CD8-positive, alpha-beta memory T cell (primary cell): ENCODE data around the gene PSMB3. TPM values are rescaled to one million over a fixed set of nuclear protein-coding genes. Genes with fewer than 3 reads are reported as not detected.

ENCODE experiments used
- CTCF ChIA-PET: fragments of 350-600 bp; sonication (Branson Sonifier 250); formaldehyde crosslinking; loops from one replicate; lab custom pipeline; 2021; ENCODE audit warnings: antibody characterized with exemption; lab: Charles Lee
- POLR2A ChIA-PET: fragments of 350-600 bp; sonication (Branson Sonifier 250); formaldehyde crosslinking; loops from one replicate; lab custom pipeline; 2021; ENCODE audit warnings: antibody characterized with exemption; lab: Charles Lee
- DNase-seq, 5 donors: peaks; one replicate each; pipeline versions ENCODE4 v3.0.0 to v3.0.0-alpha.2; 2020 to 2022; ENCODE audit warnings: mixed read lengths in 1 of 5
- H3K27ac ChIP-seq: one replicate; pipeline ENCODE4 v1.7.0; 2013; ENCODE audit warnings: low read depth, mild to moderate bottlenecking, low read length, moderate library complexity
- H3K27me3 ChIP-seq: 2 replicates; pipeline ENCODE4 v1.7.0; 2013; ENCODE audit warnings: low read length, mild to moderate bottlenecking; ENCODE audit not compliant: insufficient read depth, poor library complexity, severe bottlenecking
- H3K36me3 ChIP-seq: 2 replicates; pipeline ENCODE4 v1.7.0; 2013; ENCODE audit warnings: mild to moderate bottlenecking, low read length, moderate library complexity; ENCODE audit not compliant: insufficient read depth
- H3K4me1 ChIP-seq: 2 replicates; pipeline ENCODE4 v1.7.0; 2013; ENCODE audit warnings: mild to moderate bottlenecking, low read length, moderate library complexity; ENCODE audit not compliant: insufficient read depth
- H3K4me3 ChIP-seq: 2 replicates; pipeline ENCODE4 v1.7.0; 2013; ENCODE audit warnings: mild to moderate bottlenecking, low read length
- H3K9me3 ChIP-seq: 2 replicates; pipeline ENCODE4 v1.7.0; 2013; ENCODE audit warnings: mild to moderate bottlenecking, low read length
- H3K27ac Mint-ChIP-seq, 8 donors: one replicate each; pipeline ENCODE4 v1.8.0; 2020 to 2021; ENCODE audit warnings: mixed read lengths in 8 of 8, mild to moderate bottlenecking in 6 of 8, inconsistent platforms in 3 of 8, moderate library complexity in 3 of 8
- H3K27me3 Mint-ChIP-seq, 2 donors: one replicate each; pipeline ENCODE4 v1.8.0; 2020 to 2021; ENCODE audit warnings: mixed read lengths in 2 of 2, mild to moderate bottlenecking in 1 of 2, moderate library complexity in 1 of 2
- H3K36me3 Mint-ChIP-seq, 3 donors: one replicate each; pipeline ENCODE4 v1.8.0; 2020 to 2021; ENCODE audit warnings: mixed read lengths in 3 of 3, inconsistent platforms in 1 of 3, mild to moderate bottlenecking in 1 of 3
- H3K4me1 Mint-ChIP-seq, 3 donors: one replicate each; pipeline ENCODE4 v1.8.0; 2020 to 2021; ENCODE audit warnings: mixed read lengths in 3 of 3, inconsistent platforms in 1 of 3, mild to moderate bottlenecking in 1 of 3
- H3K4me3 Mint-ChIP-seq, 7 donors: one replicate each; pipeline ENCODE4 v1.8.0; 2020 to 2021; ENCODE audit warnings: mixed read lengths in 7 of 7, mild to moderate bottlenecking in 6 of 7, moderate library complexity in 4 of 7, inconsistent platforms in 2 of 7
- H3K9me3 Mint-ChIP-seq, 5 donors: one replicate each; pipeline ENCODE4 v1.8.0; 2020 to 2022; ENCODE audit warnings: mixed read lengths in 5 of 5, mild to moderate bottlenecking in 3 of 5, moderate library complexity in 2 of 5, inconsistent platforms in 1 of 5
- polyA plus RNA-seq: library from polyadenylated mRNA; unstranded; fragments of 300-500 nt; fragmentation: Illumina TruSeq; gene quantifications from one replicate; pipeline ENCODE4 v1.2.3, GENCODE V29; 2021
- total RNA-seq, 2 experiments: library from RNA; stranded (reverse); gene quantifications; one replicate each; pipeline ENCODE4 v1.2.3, GENCODE V29; 2021

PSMB3 gene
- total and polyA plus RNA-seq, 3 experiments from 2014 or later, result 317 to 431 (median 323) TPM

GRCh38 chr17:38717139-38717745 is 35.3 kb upstream of the PSMB3 start:
- Histone ChIP-seq H3K27ac (no peak overlapping the region), H3K9me3 (no peaks in the 10 kb centered on the region), H3K36me3 (peaks cover 69% of the 10 kb centered on the region), H3K4me3 (no peak overlapping the region), H3K4me1 (peaks cover 10% of the 10 kb centered on the region), H3K27me3 (no peaks in the 10 kb centered on the region)
- Mint-ChIP-seq H3K4me3 (no peak overlapping the region), H3K9me3 (no peaks in the 10 kb centered on the region), H3K27ac (peak overlapping the region in 2 of 8 donors; percentile 37 to 58), H3K4me1 (peaks cover 14 to 24% (median 20%) of the 10 kb centered on the region in 3 donors), H3K36me3 (peaks cover 2 to 84% (median 7%) of the 10 kb centered on the region in 3 donors), H3K27me3 (no peaks in the 10 kb centered on the region)
- ChIA-PET POLR2A (interaction anchor here (0.6 to 0.8 kb wide), 2 partner anchors 10 kb away, joined by 3 to 6 read pairs; no protein-coding TSS in a partner anchor), CTCF (interaction anchor here (1.0 kb wide), 1 partner anchor 26 kb away, joined by 3 read pairs; no protein-coding TSS in a partner anchor)
- no peak for DNase-seq

GRCh38 chr17:38719289-38719942 is 33.1 kb upstream of the PSMB3 start:
- Mint-ChIP-seq H3K36me3 (peaks cover 2 to 79% (median 7%) of the 10 kb centered on the region in 3 donors), H3K27me3 (no peaks in the 10 kb centered on the region), H3K4me3 (no peak overlapping the region), H3K27ac (peak overlapping the region in 5 of 8 donors; percentile 63 to 86 (median 78)), H3K9me3 (no peaks in the 10 kb centered on the region), H3K4me1 (peaks cover 24 to 40% (median 34%) of the 10 kb centered on the region in 3 donors)
- ChIA-PET POLR2A (interaction anchor here (1.0 to 1.5 kb wide), 4 partner anchors 9 to 15 kb away, joined by 3 to 8 read pairs (median 6); partner anchors contain the start of gene MLLT6), CTCF (interaction anchor here (1.2 to 1.3 kb wide), 2 partner anchors 9 to 16 kb away, joined by 3 to 5 read pairs; no protein-coding TSS in a partner anchor)
- Histone ChIP-seq H3K4me3 (no peak overlapping the region), H3K27me3 (no peaks in the 10 kb centered on the region), H3K4me1 (peaks cover 13% of the 10 kb centered on the region), H3K9me3 (no peaks in the 10 kb centered on the region), H3K27ac (no peak overlapping the region), H3K36me3 (peaks cover 48% of the 10 kb centered on the region)
- no peak for DNase-seq

- Mint-ChIP-seq H3K4me3 (no peak overlapping the region), H3K4me1 (peaks cover 29 to 42% (median 39%) of the 10 kb centered on the region in 3 donors), H3K27me3 (no peaks in the 10 kb centered on the region), H3K36me3 (peaks cover 2 to 77% (median 7%) of the 10 kb centered on the region in 3 donors), H3K27ac (peak overlapping the region in 1 of 8 donors; percentile 64), H3K9me3 (no peaks in the 10 kb centered on the region)
- no peaks in the 10 kb centered on the region for H3K9me3 ChIP-seq
- ChIA-PET CTCF (interaction anchor here (1.3 kb wide), 1 partner anchor 16 kb away, joined by 3 read pairs; no protein-coding TSS in a partner anchor), POLR2A (interaction anchor here (1.1 to 1.5 kb wide), 2 partner anchors 9 to 13 kb away, joined by 5 to 8 read pairs; no protein-coding TSS in a partner anchor)
- H3K27me3 ChIP-seq, result no peaks in the 10 kb centered on the region
- no peak for DNase-seq
- no peak overlapping the region for H3K4me3 ChIP-seq
- peaks cover 45% of the 10 kb centered on the region for H3K36me3 ChIP-seq
- H3K27ac ChIP-seq, result no peak overlapping the region
- peaks cover 20% of the 10 kb centered on the region for H3K4me1 ChIP-seq
These were observed 32.4 kb upstream of the PSMB3 start for GRCh38 chr17:38719943-38720641.

- H3K36me3 ChIP-seq, result peaks cover 36% of the 10 kb centered on the region
- Mint-ChIP-seq H3K9me3 (no peaks in the 10 kb centered on the region), H3K4me3 (no peak overlapping the region), H3K36me3 (peaks cover 2 to 72% (median 7%) of the 10 kb centered on the region in 3 donors), H3K27ac (peak overlapping the region in 3 of 8 donors; percentile 61 to 72 (median 69)), H3K27me3 (no peaks in the 10 kb centered on the region), H3K4me1 (peaks cover 34 to 46% (median 46%) of the 10 kb centered on the region in 3 donors)
- peaks cover 26% of the 10 kb centered on the region for H3K4me1 ChIP-seq
- no peak for DNase-seq
- no peak overlapping the region for H3K4me3 ChIP-seq
- no peak overlapping the region for H3K27ac ChIP-seq
- ChIA-PET CTCF (no interaction called here), POLR2A (no interaction called here)
- no peaks in the 10 kb centered on the region for H3K9me3 ChIP-seq
- H3K27me3 ChIP-seq, result no peaks in the 10 kb centered on the region
These were observed 31.6 kb upstream of the PSMB3 start for GRCh38 chr17:38720941-38721340.

- peaks cover 28% of the 10 kb centered on the region for H3K36me3 ChIP-seq
- H3K9me3 Mint-ChIP-seq, result no peaks in the 10 kb centered on the region
- ChIA-PET CTCF (interaction anchor here (1.2 kb wide), 1 partner anchor 13 kb away, joined by 4 read pairs; no protein-coding TSS in a partner anchor), POLR2A (interaction anchor here (1.0 kb wide), 1 partner anchor 14 kb away, joined by 3 read pairs; no protein-coding TSS in a partner anchor)
- no peaks in the 10 kb centered on the region for H3K9me3 ChIP-seq
- no peaks in the 10 kb centered on the region for H3K27me3 ChIP-seq
- no peak overlapping the region for H3K4me3 Mint-ChIP-seq
- H3K27me3 Mint-ChIP-seq, result no peaks in the 10 kb centered on the region
- no peak overlapping the region for H3K27ac ChIP-seq
- peaks cover 39 to 52% (median 50%) of the 10 kb centered on the region in 3 donors for H3K4me1 Mint-ChIP-seq
- H3K36me3 Mint-ChIP-seq, result peaks cover 2 to 67% (median 7%) of the 10 kb centered on the region in 3 donors
- no peak for DNase-seq
- H3K4me1 ChIP-seq, result peaks cover 33% of the 10 kb centered on the region
- H3K27ac Mint-ChIP-seq, result no peak overlapping the region
- H3K4me3 ChIP-seq, result no peak overlapping the region
These were observed 30.7 kb upstream of the PSMB3 start for GRCh38 chr17:38721802-38722201.

- H3K4me1 Mint-ChIP-seq, result peaks cover 61 to 70% (median 69%) of the 10 kb centered on the region in 3 donors
- peak overlapping the region in 7 of 8 donors; percentile 88 to 98 (median 96) for H3K27ac Mint-ChIP-seq
- ChIA-PET CTCF (interaction anchor here (0.6 kb wide), 1 partner anchor 11 kb away, joined by 6 read pairs; no protein-coding TSS in a partner anchor), POLR2A (no interaction called here)
- Histone ChIP-seq H3K27ac (no peak overlapping the region), H3K4me3 (no peak overlapping the region), H3K36me3 (peaks cover 6% of the 10 kb centered on the region), H3K4me1 (peaks cover 49% of the 10 kb centered on the region), H3K27me3 (no peaks in the 10 kb centered on the region), H3K9me3 (no peaks in the 10 kb centered on the region)
- no peaks in the 10 kb centered on the region for H3K9me3 Mint-ChIP-seq
- peak overlapping the region; percentile 32 to 83 (median 69) for H3K4me3 Mint-ChIP-seq
- H3K27me3 Mint-ChIP-seq, result no peaks in the 10 kb centered on the region
- H3K36me3 Mint-ChIP-seq, result peaks cover 0 to 44% (median 0%) of the 10 kb centered on the region in 3 donors
- no peak for DNase-seq
These were observed 28.1 kb upstream of the PSMB3 start for GRCh38 chr17:38724337-38724988.

GRCh38 chr17:38725066-38725465 is 27.5 kb upstream of the PSMB3 start:
- Histone ChIP-seq H3K27ac (no peak overlapping the region), H3K9me3 (no peaks in the 10 kb centered on the region), H3K27me3 (no peaks in the 10 kb centered on the region), H3K4me3 (no peak overlapping the region), H3K4me1 (peaks cover 53% of the 10 kb centered on the region), H3K36me3 (peaks cover 6% of the 10 kb centered on the region)
- DNase-seq, result no peak
- ChIA-PET POLR2A (no interaction called here), CTCF (no interaction called here)
- H3K36me3 Mint-ChIP-seq, result peaks cover 0 to 41% (median 0%) of the 10 kb centered on the region in 3 donors
- peak overlapping the region; percentile 53 to 98 (median 94) for H3K27ac Mint-ChIP-seq
- no peaks in the 10 kb centered on the region for H3K9me3 Mint-ChIP-seq
- no peaks in the 10 kb centered on the region for H3K27me3 Mint-ChIP-seq
- peak overlapping the region; percentile 32 to 83 (median 68) for H3K4me3 Mint-ChIP-seq
- H3K4me1 Mint-ChIP-seq, result peaks cover 62 to 72% (median 71%) of the 10 kb centered on the region in 3 donors
